GM18502 (cell line): Measurements from ENCODE around the gene IGSF9.
"Not testable (repeated sequence)": the region's sequence is repeated elsewhere in the genome, so short reads cannot be mapped to it uniquely, and the experiment has no call there.

Experiments used
- ATAC-seq: cut with Tn5 transposase; IDR thresholded peaks from one replicate; pipeline ENCODE4 v1.9.1; 2021; ENCODE audit warnings: mild to moderate bottlenecking; ENCODE audit not compliant: unreplicated experiment, poor library complexity

Gene IGSF9

DNA sequence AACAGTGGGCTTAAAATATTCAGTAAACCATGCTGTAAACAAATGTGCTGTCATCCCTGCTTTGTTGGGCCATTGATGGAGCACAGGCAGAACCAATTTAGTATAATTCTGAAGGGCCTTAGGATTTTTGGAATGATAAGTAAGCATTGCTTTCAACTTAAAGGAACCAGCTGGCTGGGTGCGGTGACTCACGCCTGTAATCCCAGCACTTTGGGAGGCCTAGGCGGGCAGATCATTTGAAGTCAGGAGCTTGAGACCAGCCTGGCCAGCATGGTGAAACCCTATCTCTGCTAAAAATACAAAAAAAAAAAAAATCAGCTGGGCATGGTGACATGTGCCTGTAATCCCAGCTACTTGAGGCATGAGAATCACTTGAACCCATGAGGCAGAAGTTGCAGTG is 41.4 kb downstream of the IGSF9 start:
- not testable (repeated sequence) for ATAC-seq

DNA sequence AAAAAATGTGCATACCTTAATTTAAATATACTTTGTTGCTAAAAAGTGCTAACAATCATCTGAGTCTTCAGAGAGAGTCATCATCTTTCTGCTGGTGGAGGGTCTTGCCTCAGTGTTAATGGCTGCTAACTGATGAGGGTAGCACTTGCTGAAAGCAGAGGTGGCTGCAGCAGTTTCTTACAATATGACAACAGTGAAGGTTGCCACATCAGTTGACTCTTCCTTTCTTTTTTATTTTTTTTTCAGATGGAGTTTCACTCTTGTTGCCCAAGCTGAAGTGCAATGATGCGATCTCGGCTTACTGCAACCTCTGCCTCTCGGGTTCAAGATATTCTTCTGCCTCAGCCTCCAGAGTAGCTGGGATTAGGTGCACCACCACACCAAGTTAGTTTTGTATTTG is 42.9 kb downstream of the IGSF9 start:
- ATAC-seq = no peak

DNA sequence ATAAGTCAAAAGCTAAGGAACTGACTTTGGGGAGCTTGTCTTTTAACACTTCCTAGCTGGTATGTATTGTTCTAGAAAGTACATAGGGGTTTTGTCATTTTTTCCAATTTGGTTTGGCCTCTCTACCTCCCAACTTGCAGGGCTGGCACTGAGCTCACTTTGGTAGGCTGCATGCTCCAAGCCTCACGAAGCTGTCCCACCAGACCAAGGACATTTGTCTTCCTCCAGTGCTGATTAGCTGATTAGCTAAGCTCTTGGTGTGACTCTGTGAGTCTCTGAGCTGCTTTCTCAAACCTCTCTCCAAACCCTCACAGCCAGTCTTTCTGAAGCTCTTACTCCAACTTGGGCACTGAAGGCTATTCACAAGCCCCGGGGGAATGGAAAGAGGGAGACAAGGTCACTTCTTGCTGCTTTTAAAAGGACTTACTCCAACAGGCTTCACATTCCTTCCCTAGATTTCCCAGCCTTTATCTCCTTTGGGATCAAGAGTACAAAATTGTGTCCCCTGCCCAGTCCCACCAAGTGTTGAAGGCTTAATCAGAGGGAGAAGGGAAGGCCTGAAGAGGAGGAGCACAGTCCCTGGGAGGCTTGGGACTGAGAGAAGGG is 44.6 kb downstream of the IGSF9 start:
- ATAC-seq = no peak

DNA sequence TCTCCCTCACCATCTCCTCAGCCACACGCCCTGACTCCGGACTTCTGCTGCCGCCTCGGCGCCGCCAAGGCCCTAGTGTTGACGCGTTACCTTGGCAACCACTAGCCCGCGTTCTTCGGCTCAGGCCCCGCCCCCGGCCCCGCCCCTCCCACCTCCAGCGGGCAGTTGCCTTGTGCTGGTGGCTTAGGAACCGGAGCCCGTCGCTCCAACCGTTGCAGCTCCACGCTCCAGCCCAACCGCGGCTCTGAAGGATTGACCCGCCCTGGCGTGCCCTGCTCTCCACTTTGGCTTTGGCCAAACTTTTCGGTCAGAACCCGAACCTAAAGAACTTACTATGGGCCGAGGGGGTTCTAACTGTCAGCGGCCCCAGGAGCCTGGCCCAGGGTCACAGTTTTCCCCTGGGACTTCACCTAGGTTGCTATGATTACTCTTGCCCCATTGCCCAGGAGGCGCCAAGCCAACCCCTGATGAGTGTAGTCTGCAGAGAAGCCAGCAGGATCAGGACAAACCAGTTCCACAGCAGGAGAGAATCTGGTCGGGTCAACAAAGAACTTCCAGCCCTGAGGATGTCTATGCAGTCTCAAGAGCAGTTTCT is 45.2 kb downstream of the IGSF9 start, which contains the start of gene CFAP45:
CFAP45 (minus strand) TSS at position 80 of the 595 bp plus-strand sequence; CDS start at position 13, 67 bp downstream.
- ATAC-seq = peak; percentile 71

DNA sequence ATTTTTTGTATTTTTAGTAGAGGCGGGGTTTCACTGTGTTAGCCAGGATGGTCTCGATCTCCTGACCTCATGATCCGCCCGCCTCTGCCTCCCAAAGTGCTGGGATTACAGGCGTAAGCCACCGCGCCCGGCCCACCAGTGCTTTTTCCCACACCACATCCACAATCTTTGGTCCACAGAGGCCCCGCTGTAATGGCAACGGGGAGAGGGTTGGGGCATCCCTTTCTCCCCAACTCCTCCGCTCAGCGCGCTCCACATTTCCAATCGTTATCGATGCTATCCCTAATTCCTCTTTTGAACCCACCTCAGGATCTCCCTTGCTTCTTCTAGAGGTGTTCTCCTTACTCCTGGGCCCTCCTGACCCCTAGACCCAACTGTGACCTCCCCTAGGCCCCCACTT is 45.8 kb downstream of the IGSF9 start:
- not testable (repeated sequence) for ATAC-seq

DNA sequence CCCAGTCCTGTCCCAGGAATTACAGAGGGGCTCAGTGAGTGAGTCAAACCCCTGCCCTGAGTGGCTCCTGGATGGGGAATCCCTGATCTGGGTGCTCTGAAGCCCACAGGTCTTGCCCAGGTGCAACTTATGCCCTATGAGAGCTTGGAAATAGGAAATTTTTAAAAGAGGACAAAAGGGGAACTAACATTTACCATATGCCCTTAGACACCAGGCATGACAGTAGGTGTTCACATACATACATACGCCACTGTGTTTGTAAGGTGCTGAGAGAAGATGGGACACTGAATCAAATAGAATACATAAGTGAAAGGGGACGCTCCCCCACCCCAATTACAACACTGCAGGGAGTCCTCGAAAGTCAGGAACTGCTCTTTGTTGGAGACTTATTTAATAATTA is 46.9 kb downstream of the IGSF9 start:
- no peak for ATAC-seq

DNA sequence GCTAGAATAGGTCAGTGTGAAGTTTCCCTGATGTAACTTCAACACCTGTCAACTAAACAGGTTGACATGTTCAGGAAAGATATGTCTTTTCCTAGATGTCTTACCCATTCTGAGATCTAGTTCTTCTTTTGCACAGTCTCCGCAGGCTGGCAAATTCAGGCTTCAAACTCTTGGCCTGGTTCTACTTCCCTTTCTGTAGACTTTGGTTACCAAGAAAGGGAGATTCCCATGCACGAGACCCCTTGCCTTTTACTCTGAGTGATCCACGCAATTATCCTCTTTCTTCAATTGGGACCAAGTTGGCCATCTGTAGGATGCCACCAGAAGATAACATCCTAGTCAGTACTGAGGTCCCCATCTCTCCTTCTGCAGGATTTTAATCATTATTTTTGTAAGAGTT is 47.5 kb downstream of the IGSF9 start:
- no peak for ATAC-seq

DNA sequence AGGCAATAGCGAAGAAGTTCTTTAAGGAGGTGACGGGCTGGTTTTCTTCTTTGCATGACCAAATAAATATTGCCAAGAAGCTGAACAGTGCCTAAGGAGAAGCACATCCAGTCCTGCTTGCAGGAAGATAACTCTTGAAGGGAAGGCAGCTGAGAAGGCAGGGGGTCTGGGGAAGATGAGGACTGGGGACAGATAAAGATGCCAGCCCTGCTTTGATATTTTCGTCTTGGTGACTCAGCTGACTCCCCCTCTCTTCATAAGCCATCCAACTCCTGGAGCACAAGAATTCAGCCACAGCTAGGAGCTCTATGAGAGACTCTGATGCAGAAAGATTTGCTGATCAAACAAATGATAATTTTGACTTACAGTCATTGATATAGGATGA is 48.9 kb downstream of the IGSF9 start:
- no peak for ATAC-seq

DNA sequence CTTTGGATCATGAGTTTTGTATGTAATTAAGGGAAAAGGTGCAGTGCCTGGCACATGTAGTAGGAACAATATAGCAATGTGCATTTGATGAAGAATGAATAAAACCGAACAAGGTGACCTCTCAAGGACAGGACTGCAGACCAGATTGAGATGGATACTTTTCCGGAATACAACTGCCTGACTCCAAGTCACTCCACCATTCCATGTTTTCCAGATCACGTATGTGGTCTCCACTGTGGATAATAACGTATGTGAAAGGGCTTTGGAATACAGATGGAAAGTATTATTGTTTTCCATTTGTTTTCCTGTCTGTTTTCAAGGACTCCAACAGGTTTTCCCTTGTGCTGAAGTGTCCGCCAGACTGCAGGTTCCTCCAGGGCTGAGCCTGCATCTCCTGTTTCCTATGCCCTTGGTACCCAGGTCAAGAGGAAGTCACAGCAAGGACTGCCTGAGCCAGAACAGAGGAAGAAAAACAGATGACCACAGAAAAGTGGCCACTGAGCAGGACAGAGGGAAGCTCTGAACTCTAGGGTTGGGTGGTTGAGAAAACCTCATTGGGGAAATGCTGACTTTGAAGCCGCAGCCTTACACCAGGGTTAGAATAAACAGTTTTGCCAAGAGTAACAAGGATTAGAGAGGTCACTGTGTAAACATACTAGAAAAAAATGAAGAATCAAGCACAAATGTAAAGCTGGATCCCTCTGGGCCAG is 49.4 kb downstream of the IGSF9 start:
- no peak for ATAC-seq

DNA sequence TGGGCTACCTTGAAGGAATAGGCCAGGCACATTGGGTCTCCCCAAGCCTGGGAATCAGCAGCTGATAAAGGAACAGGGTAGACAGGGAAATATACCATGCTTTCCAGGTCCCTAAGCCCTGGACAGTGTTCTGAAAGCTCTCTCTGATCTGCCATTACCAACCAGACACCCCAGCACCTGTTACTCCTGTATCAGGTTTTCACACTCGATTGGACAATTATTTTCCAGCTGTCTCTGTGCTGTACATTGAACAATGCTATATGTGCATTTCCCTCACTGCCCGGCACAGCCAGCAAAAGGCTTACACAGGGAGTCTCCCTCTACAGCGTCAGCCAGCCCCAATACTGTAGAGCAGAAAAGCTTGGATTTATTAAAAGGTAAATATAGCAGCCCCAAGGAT is 50.1 kb downstream of the IGSF9 start:
- ATAC-seq = no peak

DNA sequence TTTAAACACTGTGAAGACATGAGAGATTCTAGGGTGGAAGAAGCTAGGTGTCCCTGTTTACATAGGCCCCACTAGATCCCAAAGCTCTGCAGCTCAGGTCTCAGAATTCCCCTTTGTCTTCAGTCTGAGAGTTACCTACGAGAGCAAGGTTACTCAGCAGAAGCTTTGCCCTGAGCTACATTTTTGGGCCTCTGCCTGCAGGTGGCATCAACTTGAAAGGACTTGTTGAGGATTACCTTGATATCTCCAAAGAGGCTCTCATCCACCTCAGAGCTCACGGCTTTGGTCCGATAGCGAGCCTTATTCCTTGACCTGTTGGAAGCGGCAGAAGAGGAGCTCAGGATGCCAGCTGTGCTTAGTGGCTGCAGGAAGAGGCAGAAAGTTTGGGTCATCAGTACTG is 52.5 kb downstream of the IGSF9 start:
- ATAC-seq = no peak

DNA sequence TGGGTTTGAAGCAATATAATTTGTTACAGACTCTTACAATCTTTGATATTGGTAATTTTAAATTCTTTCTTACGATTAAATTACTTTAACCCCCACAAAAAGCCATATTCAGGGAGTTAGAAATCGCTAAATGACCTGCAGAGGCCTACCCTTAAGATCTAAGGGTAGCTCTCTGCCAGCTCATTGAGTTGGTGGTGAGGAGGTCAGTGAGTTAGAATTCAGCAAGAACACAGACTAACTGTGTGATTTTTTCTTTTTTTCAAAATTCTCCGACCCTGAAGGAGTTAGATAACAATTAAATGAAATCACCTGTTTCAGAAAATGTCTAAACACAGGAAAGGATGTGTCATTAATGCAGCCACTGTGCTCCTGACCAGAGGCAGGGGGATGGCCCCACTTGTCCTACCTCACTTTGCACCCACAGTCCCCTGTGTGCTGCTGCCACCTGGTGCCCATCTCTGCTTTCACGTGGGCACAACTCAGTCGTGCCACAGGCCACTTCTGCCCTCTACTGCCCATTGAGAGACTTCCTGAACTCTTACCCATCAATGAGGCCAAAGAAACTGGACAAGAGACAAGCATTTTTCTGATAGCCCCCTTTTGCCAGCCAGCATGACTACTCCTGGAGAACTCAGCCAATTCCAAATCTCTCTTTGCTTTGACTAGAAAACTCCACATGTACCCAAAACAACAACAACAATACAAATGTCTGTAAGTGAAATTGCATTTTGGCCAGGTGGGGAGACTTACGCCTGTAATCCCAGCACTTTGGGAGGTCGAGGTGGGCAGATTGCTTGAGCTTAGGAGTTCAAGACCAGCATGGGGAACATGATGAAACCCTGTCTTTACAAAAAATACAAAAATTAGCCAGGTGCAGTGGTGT is 53.9 kb downstream of the IGSF9 start:
- ATAC-seq = no peak

DNA sequence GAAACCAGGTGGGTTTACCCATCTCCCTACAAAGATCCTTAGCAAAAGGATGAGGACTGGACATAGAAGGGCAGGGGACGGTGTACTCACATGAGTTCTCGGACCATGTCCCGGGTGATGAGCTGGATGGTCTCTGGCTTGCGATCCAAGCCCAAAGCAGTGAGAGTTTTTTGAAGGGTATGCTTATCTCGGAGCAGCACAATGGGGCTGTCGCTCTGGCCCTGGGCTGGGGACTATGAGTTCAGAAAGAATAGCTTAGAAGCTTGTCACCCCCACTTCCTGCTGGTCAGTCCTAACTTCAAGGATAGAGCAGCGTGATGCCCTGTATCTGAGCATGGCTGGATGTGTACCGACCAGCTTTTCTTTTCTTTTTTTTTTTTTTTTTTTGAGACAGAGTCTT is 55.0 kb downstream of the IGSF9 start:
- peak; percentile 3 for ATAC-seq

DNA sequence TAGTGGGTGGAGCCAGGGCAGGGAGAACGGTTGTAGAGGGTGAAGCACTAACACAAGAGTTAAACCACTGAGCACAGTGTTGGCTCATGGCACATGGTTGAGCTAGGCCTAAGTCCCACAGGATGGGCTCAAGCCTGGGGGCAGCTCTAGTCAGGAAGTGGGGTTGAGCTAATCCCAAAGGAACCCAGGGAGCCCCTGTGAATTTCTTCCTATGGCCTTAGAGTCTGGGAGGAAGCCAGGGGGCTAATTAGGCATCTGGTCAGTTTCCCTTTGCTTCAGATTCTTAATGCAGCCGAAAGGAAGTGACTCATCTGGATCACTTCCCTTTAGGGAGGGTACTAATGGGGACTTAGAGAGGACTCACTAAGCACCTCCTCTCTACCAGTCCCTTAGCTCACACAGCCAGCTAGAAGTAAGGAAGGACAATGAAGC is 55.6 kb downstream of the IGSF9 start:
- peak; percentile 97 for ATAC-seq

DNA sequence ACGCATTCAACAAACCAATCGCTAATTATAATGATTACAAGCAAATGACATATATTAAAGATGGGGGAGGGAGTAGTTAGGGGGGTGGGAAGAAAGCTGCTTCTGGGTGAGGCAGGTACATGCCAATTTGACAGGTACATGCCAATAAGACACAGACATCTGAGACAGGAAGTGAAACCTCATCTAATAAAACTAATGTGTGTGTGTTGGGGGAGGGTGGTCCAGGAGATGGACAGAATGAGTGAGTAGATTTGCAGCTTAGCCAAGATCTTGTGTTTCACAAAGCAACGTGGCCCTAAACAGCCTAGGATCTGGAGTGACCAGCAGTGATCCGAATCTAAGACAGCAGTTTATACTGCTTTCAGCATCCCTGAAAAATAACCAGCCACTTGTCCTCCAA is 56.2 kb downstream of the IGSF9 start:
- ATAC-seq = no peak

DNA sequence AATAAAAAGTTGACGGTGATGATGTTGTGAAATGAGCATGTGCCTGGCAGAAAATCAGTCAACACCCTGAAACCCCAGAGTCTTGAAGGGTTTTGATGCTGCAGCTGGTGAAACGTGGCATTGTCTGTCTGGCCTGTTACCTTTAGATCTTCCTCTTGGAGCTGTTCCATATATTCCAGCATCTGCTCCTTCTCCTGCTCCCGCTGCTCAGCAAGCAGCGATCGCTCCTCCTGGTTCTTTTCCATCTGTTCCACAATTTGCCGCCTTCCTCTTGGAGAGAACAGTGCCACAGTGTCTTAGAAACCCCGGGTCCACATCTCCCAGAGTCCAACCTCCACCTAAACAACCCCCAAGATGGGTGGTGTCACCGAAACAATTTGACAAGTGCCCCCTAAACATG is 61.1 kb downstream of the IGSF9 start:
- ATAC-seq = no peak

DNA sequence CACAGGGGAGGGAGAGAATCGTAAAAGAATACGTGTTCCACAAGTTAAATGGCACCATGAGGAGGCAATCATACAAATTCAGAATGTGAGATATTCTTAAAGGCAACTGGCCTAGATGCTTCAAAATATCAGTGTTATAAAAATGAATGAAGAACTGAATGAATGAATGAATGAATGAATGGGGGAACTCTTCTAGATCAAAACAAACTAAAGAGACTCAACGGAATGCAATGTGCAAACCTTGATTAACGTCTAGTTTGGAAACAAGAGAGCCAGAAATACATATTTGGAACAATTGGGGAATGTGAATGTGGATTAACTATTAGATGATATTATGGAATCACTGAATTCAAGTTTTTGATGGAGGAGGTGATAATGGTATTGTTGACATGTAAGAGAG is 62.3 kb downstream of the IGSF9 start:
- ATAC-seq = no peak

DNA sequence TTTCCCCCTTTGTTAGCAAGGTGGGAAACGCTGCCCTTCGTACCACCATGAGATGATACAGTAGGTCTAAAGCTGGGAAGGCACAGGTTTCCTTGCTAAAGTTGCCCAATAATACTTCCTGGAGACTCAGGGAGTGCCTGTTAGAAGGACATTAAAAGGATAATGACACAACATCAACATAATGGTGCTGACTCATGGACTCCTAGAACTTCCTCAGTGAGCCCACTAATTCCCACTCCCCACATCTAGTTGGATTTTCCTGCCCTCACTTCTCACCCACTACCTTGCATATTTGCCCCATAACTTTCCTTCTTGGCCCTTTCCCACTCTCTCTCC is 62.9 kb downstream of the IGSF9 start:
- no peak for ATAC-seq

DNA sequence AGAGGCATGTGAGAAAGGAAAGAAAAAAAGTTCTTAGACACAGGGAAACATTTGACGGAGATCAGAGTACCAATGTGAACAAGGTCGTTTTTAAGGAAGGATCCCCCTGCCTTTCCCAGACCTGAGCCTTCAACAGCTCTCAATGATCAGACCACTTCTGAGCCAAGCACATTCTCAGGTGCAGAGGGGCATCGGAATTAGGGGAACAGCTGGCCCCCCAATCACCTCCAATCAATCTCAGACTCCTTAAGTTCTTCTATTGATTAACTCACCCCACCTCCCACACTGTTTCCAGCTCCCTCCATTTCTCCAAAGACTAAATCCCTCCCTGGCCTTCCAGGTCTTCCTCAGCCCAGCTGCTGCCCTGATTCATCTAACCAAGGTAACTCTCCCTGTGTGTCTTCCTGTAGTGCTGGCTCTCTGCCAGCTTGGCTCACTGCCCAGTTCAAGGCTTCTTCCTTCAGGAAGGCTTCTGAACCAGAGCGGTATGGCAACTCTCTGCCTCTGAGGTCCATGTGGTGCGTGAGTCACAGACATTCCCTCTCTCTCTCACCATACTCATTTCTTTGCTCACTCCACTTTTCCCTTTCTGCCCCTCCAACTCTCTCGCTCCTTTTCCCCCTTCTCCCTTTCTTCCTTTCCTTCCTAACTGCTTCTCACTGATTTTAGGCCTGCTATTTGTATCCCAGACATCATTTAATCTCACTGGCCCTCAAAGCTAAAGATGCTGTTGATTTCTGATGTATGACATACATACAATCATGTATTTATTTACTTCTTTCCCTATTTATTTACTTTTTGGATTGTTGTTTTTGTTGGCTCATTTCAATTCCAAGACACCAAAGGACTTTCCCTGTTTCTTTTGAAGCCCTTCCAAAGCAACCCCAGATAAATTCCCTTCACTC is 63.5 kb downstream of the IGSF9 start:
- ATAC-seq = no peak

DNA sequence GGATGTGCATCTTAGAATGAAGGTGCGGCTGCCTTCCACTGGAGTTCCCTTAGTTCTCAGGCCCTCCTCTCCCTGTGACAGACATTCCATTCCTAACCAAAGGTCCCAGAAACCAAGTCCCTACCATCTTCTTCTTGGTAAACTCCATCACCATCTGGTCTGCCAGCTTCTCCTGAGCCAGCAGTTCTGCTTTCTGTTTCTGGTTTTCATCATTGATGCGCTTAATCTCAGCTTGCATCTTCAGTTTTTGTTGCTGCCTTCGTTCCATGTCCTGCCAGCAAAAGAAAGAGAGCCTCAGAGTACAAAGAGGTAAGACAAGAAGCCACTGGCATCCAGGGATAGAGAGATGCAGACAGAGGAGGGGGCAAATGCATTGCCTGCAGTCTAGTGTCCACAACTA is 65.0 kb downstream of the IGSF9 start:
- no peak for ATAC-seq
